ENCODE data around the gene IFITM1.
"Not testable (repeated sequence)": the region's sequence is repeated elsewhere in the genome, so short reads cannot be mapped to it uniquely, and the experiment has no call there.

Gene IFITM1

GRCh38 chr11:337711-338110 is 23.9 kb downstream of the IFITM1 start:
- Histone ChIP-seq H3K27ac (ENCODE audit: low read length) (no peak overlapping the region), H3K4me1 (ENCODE audit: control insufficient read depth, low read depth, low read length) (peaks cover 60% of the 10 kb centered on the region), H3K9ac (ENCODE audit: low read length) (no peak overlapping the region), H3K36me3 (ENCODE audit: control insufficient read depth, low read depth, low read length) (no peaks in the 10 kb centered on the region), H3K4me3 (ENCODE audit: low read length) (no peak overlapping the region), H3K9me3 (ENCODE audit: control insufficient read depth, low read depth, low read length) (peaks cover 3% of the 10 kb centered on the region), H3K27me3 (ENCODE audit: control insufficient read depth, insufficient read depth, low read length) (no peaks in the 10 kb centered on the region)

GRCh38 chr11:339963-340362 is 26.1 kb downstream of the IFITM1 start:
- Histone ChIP-seq H3K27ac (ENCODE audit: low read length) (peak overlapping the region; percentile 81), H3K9ac (ENCODE audit: low read length) (peak overlapping the region; percentile 16), H3K4me3 (ENCODE audit: low read length) (peak overlapping the region; percentile 30), H3K36me3 (ENCODE audit: control insufficient read depth, low read depth, low read length) (no peaks in the 10 kb centered on the region), H3K9me3 (ENCODE audit: control insufficient read depth, low read depth, low read length) (no peaks in the 10 kb centered on the region), H3K27me3 (ENCODE audit: control insufficient read depth, insufficient read depth, low read length) (no peaks in the 10 kb centered on the region), H3K4me1 (ENCODE audit: control insufficient read depth, low read depth, low read length) (peaks cover 45% of the 10 kb centered on the region)

GRCh38 chr11:340539-341512 is 27.0 kb downstream of the IFITM1 start:
- Histone ChIP-seq H3K4me3 (ENCODE audit: low read length) (peak overlapping the region; percentile 30), H3K27ac (ENCODE audit: low read length) (peak overlapping the region; percentile 81), H3K27me3 (ENCODE audit: control insufficient read depth, insufficient read depth, low read length) (no peaks in the 10 kb centered on the region), H3K36me3 (ENCODE audit: control insufficient read depth, low read depth, low read length) (no peaks in the 10 kb centered on the region), H3K9me3 (ENCODE audit: control insufficient read depth, low read depth, low read length) (no peaks in the 10 kb centered on the region), H3K9ac (ENCODE audit: low read length) (peak overlapping the region; percentile 33), H3K4me1 (ENCODE audit: control insufficient read depth, low read depth, low read length) (peaks cover 39% of the 10 kb centered on the region)

DNA sequence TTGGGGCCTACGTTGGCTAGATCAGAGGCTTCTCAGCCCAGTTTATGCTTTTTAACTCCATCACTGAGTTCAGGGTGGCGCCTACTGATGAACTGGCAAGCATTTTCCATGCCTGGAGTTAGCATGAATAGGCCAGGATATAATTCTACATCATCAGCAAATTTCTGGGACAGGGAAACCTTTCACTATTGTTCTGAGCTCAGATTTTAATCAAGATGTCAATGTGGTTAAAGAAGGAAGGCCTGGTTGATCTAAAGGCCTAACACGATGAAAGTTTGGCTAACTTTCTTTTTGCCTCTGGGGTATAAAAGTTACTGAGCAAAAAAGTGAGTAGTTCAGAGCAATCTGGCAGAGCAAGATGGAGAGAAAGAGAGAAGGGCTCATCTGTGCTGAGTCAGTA is 28.5 kb downstream of the IFITM1 start:
- Histone ChIP-seq H3K9ac (ENCODE audit: low read length) (no peak overlapping the region), H3K27me3 (ENCODE audit: control insufficient read depth, insufficient read depth, low read length) (no peaks in the 10 kb centered on the region), H3K4me3 (ENCODE audit: low read length) (no peak overlapping the region), H3K4me1 (ENCODE audit: control insufficient read depth, low read depth, low read length) (peaks cover 27% of the 10 kb centered on the region), H3K36me3 (ENCODE audit: control insufficient read depth, low read depth, low read length) (no peaks in the 10 kb centered on the region), H3K27ac (ENCODE audit: low read length) (no peak overlapping the region), H3K9me3 (ENCODE audit: control insufficient read depth, low read depth, low read length) (no peaks in the 10 kb centered on the region)

GRCh38 chr11:344836-345578 is 31.2 kb downstream of the IFITM1 start:
- H3K27ac ChIP-seq (ENCODE audit: low read length): no peak overlapping the region
- peaks cover 25% of the 10 kb centered on the region for H3K4me1 ChIP-seq (ENCODE audit: control insufficient read depth, low read depth, low read length)
- H3K4me3 ChIP-seq (ENCODE audit: low read length): no peak overlapping the region
- H3K36me3 ChIP-seq (ENCODE audit: control insufficient read depth, low read depth, low read length): no peaks in the 10 kb centered on the region
- H3K9me3 ChIP-seq (ENCODE audit: control insufficient read depth, low read depth, low read length): no peaks in the 10 kb centered on the region
- no peaks in the 10 kb centered on the region for H3K27me3 ChIP-seq (ENCODE audit: control insufficient read depth, insufficient read depth, low read length)
- no peak overlapping the region for H3K9ac ChIP-seq (ENCODE audit: low read length)

DNA sequence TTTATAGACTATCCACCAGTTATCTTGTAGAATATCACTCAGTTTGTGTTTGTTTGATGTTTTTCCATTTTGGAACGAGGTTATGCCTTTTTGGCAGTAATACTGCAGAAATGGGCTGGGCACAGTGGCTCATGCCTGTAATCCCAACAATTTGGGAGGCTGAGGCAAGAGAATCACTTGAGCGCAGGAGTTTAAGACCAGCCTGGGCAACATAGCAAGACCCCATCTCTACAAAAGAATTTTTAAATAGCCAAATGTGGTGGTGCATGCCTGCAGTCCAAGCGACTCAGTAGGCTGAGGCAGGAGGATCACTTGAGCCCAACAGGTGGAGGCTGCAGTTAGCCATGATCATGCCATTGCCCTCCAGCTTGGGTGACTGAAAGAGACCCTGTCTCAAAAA is 32.7 kb downstream of the IFITM1 start:
- Histone ChIP-seq H3K9me3 (ENCODE audit: control insufficient read depth, low read depth, low read length) (no peaks in the 10 kb centered on the region), H3K4me3 (ENCODE audit: low read length) (no peak overlapping the region), H3K4me1 (ENCODE audit: control insufficient read depth, low read depth, low read length) (peaks cover 10% of the 10 kb centered on the region), H3K9ac (ENCODE audit: low read length) (no peak overlapping the region), H3K36me3 (ENCODE audit: control insufficient read depth, low read depth, low read length) (no peaks in the 10 kb centered on the region), H3K27ac (ENCODE audit: low read length) (no peak overlapping the region), H3K27me3 (ENCODE audit: control insufficient read depth, insufficient read depth, low read length) (no peaks in the 10 kb centered on the region)

GRCh38 chr11:349270-349954 is 35.6 kb downstream of the IFITM1 start:
- H3K4me1 ChIP-seq (ENCODE audit: control insufficient read depth, low read depth, low read length); H3K27ac ChIP-seq (ENCODE audit: low read length); H3K4me3 ChIP-seq (ENCODE audit: low read length); H3K9me3 ChIP-seq (ENCODE audit: control insufficient read depth, low read depth, low read length); H3K9ac ChIP-seq (ENCODE audit: low read length); H3K27me3 ChIP-seq (ENCODE audit: control insufficient read depth, insufficient read depth, low read length); H3K36me3 ChIP-seq (ENCODE audit: control insufficient read depth, low read depth, low read length): not testable (repeated sequence)

DNA sequence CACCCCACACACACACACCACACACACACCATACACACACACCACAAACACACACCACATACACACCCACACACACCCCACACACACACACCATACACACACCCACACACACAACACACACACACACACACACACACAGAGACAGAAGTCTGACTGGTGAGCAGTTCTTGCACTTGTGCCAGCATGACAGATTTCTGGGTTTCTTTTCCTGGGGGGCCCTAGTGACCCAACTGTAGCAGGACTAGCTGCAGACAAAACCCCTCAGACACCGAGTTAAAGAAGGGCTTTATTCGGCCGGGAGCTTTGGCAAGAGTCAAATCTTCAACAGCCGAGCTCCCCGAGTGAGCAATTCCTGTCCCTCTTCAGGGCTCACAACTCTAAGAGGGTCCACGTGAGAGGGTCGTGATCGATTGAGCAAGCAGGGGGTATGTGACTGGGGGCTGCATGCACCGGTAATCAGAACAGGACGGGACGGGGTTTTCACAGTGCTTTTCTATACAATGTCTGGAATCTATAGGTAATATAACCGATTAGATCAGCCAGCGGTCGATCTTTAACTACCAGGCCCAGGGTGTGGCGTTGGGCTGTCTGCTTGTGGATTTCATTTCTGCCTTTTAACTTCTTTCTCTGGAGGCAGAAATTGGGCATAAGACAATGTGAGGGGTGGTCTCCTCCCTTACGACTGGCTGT is 36.3 kb downstream of the IFITM1 start:
- not testable (repeated sequence) for H3K4me1 ChIP-seq (ENCODE audit: control insufficient read depth, low read depth, low read length); H3K9me3 ChIP-seq (ENCODE audit: control insufficient read depth, low read depth, low read length); H3K27ac ChIP-seq (ENCODE audit: low read length); H3K4me3 ChIP-seq (ENCODE audit: low read length); H3K9ac ChIP-seq (ENCODE audit: low read length); H3K36me3 ChIP-seq (ENCODE audit: control insufficient read depth, low read depth, low read length); H3K27me3 ChIP-seq (ENCODE audit: control insufficient read depth, insufficient read depth, low read length)

GRCh38 chr11:350723-351255 is 36.9 kb downstream of the IFITM1 start:
- Histone ChIP-seq H3K9ac (ENCODE audit: low read length) (no peak overlapping the region), H3K4me1 (ENCODE audit: control insufficient read depth, low read depth, low read length) (peaks cover 11% of the 10 kb centered on the region), H3K27ac (ENCODE audit: low read length) (no peak overlapping the region), H3K27me3 (ENCODE audit: control insufficient read depth, insufficient read depth, low read length) (no peaks in the 10 kb centered on the region), H3K36me3 (ENCODE audit: control insufficient read depth, low read depth, low read length) (no peaks in the 10 kb centered on the region), H3K9me3 (ENCODE audit: control insufficient read depth, low read depth, low read length) (no peaks in the 10 kb centered on the region), H3K4me3 (ENCODE audit: low read length) (no peak overlapping the region)

DNA sequence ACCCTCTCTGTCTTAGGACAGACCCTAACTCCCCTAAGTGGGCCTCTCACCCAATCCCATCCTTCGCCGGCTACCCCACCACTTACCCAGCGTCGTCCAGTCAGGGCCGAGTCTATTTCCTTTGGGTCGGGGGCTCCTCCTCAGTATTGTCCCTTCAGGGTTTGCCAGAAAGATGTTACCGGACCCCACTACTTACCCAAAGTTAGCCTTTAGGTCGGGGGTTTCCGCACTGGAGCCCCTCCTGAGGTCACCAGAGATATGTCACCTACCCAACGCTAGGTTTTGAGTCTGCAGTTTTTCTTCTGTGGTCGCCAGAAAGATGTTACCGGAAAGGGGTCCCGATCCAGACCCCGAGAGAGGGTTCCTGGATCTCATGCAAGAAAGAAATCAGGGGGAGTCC is 37.6 kb downstream of the IFITM1 start:
- Histone ChIP-seq H3K4me1 (ENCODE audit: control insufficient read depth, low read depth, low read length) (peaks cover 11% of the 10 kb centered on the region), H3K9ac (ENCODE audit: low read length) (no peak overlapping the region), H3K27me3 (ENCODE audit: control insufficient read depth, insufficient read depth, low read length) (no peaks in the 10 kb centered on the region), H3K36me3 (ENCODE audit: control insufficient read depth, low read depth, low read length) (no peaks in the 10 kb centered on the region), H3K9me3 (ENCODE audit: control insufficient read depth, low read depth, low read length) (no peaks in the 10 kb centered on the region), H3K27ac (ENCODE audit: low read length) (no peak overlapping the region), H3K4me3 (ENCODE audit: low read length) (no peak overlapping the region)

Measured in iPS-18a (cell line).